GM19025 (cell line): ENCODE measurements around the gene LIPT2.

ENCODE experiments used
- ATAC-seq: cut with Tn5 transposase; IDR thresholded peaks from one replicate; pipeline ENCODE4 v1.9.1; 2021; ENCODE audit warnings: mild to moderate bottlenecking, low read depth, moderate library complexity; ENCODE audit not compliant: unreplicated experiment

The LIPT2 gene

GRCh38 chr11:74504100-74504691 is 10.7 kb upstream of the LIPT2 start:
- ATAC-seq, result no peak

- no peak for ATAC-seq
Measured at GRCh38 chr11:74494916-74495315, 1.4 kb upstream of the LIPT2 start.

GRCh38 chr11:74493791-74494630 is 487 bp upstream of the LIPT2 start:
- no peak for ATAC-seq

GRCh38 chr11:74492084-74492483 is 1.4 kb downstream of the LIPT2 start:
- no peak for ATAC-seq

GRCh38 chr11:74490941-74491340 is 2.6 kb downstream of the LIPT2 start:
- ATAC-seq, result no peak

GRCh38 chr11:74487875-74488274 is 5.6 kb downstream of the LIPT2 start:
- no peak for ATAC-seq

GRCh38 chr11:74485868-74486267 is 7.7 kb downstream of the LIPT2 start:
- no peak for ATAC-seq

GRCh38 chr11:74480688-74481417 is 12.7 kb downstream of the LIPT2 start:
- ATAC-seq, result no peak

- no peak for ATAC-seq
Measured at GRCh38 chr11:74479732-74480123, 13.8 kb downstream of the LIPT2 start.

GRCh38 chr11:74478877-74479731 is 14.4 kb downstream of the LIPT2 start:
- no peak for ATAC-seq

GRCh38 chr11:74476536-74476935 is 17.0 kb downstream of the LIPT2 start:
- no peak for ATAC-seq

- ATAC-seq, result no peak
Measured at GRCh38 chr11:74474316-74474715, 19.2 kb downstream of the LIPT2 start.

- no peak for ATAC-seq
Measured at GRCh38 chr11:74473382-74474173, 19.9 kb downstream of the LIPT2 start.

GRCh38 chr11:74471668-74472429 is 21.7 kb downstream of the LIPT2 start:
- no peak for ATAC-seq

GRCh38 chr11:74471037-74471436 is 22.5 kb downstream of the LIPT2 start:
- no peak for ATAC-seq

- ATAC-seq, result no peak
Measured at GRCh38 chr11:74470526-74470925, 23.0 kb downstream of the LIPT2 start.

- ATAC-seq, result no peak
Measured at GRCh38 chr11:74468936-74469335, 24.6 kb downstream of the LIPT2 start.

GRCh38 chr11:74468521-74468920 is 25.0 kb downstream of the LIPT2 start:
- ATAC-seq, result no peak

GRCh38 chr11:74468058-74468457 is 25.5 kb downstream of the LIPT2 start:
- no peak for ATAC-seq
